ENCODE data around the gene TASP1. TPM values are rescaled to one million over a fixed set of nuclear protein-coding genes. Genes with fewer than 3 reads are reported as not detected.
"Not testable (repeated sequence)": the region's sequence is repeated elsewhere in the genome, so short reads cannot be mapped to it uniquely, and the experiment has no call there.

Gene TASP1
- total RNA-seq, 1 experiment from 2014 or later = 8.9 TPM

- Histone ChIP-seq H3K4me3 (ENCODE audit: low read depth in 2 of 2, low read length in 2 of 2) (no peak overlapping the region), H3K27ac (ENCODE audit: low read length) (no peak overlapping the region), H3K27me3 (ENCODE audit: control insufficient read depth, insufficient read depth, low read length) (no peaks in the 10 kb centered on the region), H3K9me3 (ENCODE audit: control insufficient read depth, insufficient read depth, low read depth, low read length) (no peaks in the 10 kb centered on the region), H3K4me1 (ENCODE audit: control insufficient read depth, insufficient read depth, low read length) (no peaks in the 10 kb centered on the region), H3K36me3 (ENCODE audit: control insufficient read depth, insufficient read depth, low read length) (no peaks in the 10 kb centered on the region)
- in situ Hi-C loops (cut with HindIII; ENCODE audit: low pct_unique_long_range_greater_than_20kb, low sequenced_read_pairs) (no loop called here), intact Hi-C loops (cut with micrococcal nuclease; ENCODE audit: unreplicated experiment) (no loop called here)
- ATAC-seq (no peak), DNase-seq (ENCODE audit: low read depth, low spot score) (no peak)
- ChIA-PET POLR2A (no interaction called here), CTCF (no interaction called here)
- BruUV-seq (replicated peaks) = no TSS peak
- TF ChIP-seq CTCF (IDR thresholded peaks at IDR 0.05) = no peak
- no peak for TF ChIP-seq REST (IDR thresholded peaks at IDR 0.05; ENCODE audit: insufficient read depth in 1 of 2, low read depth in 2 of 2, low read length in 1 of 2)
- TF ChIP-seq POLR2AphosphoS5 (IDR thresholded peaks at IDR 0.05; ENCODE audit: low read depth, low read length) = no peak
- no peak for TF ChIP-seq SIN3A (IDR thresholded peaks at IDR 0.05; ENCODE audit: borderline replicate concordance, insufficient read depth, low read depth, low read length)
- no peak for TF ChIP-seq TCF7L2 (IDR thresholded peaks at IDR 0.05; ENCODE audit: low read depth, low read length)
These were observed 275.3 kb downstream of the TASP1 start for GRCh38 chr20:13363473-13363872.

- BruUV-seq (replicated peaks); DNase-seq (ENCODE audit: low read depth, low spot score); CTCF ChIA-PET; H3K27ac ChIP-seq (ENCODE audit: low read length); H3K9me3 ChIP-seq (ENCODE audit: control insufficient read depth, insufficient read depth, low read depth, low read length); POLR2A ChIA-PET; H3K36me3 ChIP-seq (ENCODE audit: control insufficient read depth, insufficient read depth, low read length); intact Hi-C loops (cut with micrococcal nuclease; ENCODE audit: unreplicated experiment); H3K4me3 ChIP-seq (ENCODE audit: low read depth in 2 of 2, low read length in 2 of 2); H3K27me3 ChIP-seq (ENCODE audit: control insufficient read depth, insufficient read depth, low read length); ATAC-seq; H3K4me1 ChIP-seq (ENCODE audit: control insufficient read depth, insufficient read depth, low read length); in situ Hi-C loops (cut with HindIII; ENCODE audit: low pct_unique_long_range_greater_than_20kb, low sequenced_read_pairs): not testable (repeated sequence)
These were observed 276.6 kb downstream of the TASP1 start for GRCh38 chr20:13362165-13362564.

- H3K4me3 ChIP-seq (ENCODE audit: low read depth in 2 of 2, low read length in 2 of 2); H3K27ac ChIP-seq (ENCODE audit: low read length); H3K36me3 ChIP-seq (ENCODE audit: control insufficient read depth, insufficient read depth, low read length); POLR2A ChIA-PET; ATAC-seq; H3K9me3 ChIP-seq (ENCODE audit: control insufficient read depth, insufficient read depth, low read depth, low read length); H3K27me3 ChIP-seq (ENCODE audit: control insufficient read depth, insufficient read depth, low read length); CTCF ChIA-PET; intact Hi-C loops (cut with micrococcal nuclease; ENCODE audit: unreplicated experiment); in situ Hi-C loops (cut with HindIII; ENCODE audit: low pct_unique_long_range_greater_than_20kb, low sequenced_read_pairs); DNase-seq (ENCODE audit: low read depth, low spot score); BruUV-seq (replicated peaks); H3K4me1 ChIP-seq (ENCODE audit: control insufficient read depth, insufficient read depth, low read length): not testable (repeated sequence)
These were observed 279.8 kb downstream of the TASP1 start for GRCh38 chr20:13358936-13359335.

- H3K27ac ChIP-seq (ENCODE audit: low read length); H3K27me3 ChIP-seq (ENCODE audit: control insufficient read depth, insufficient read depth, low read length); POLR2A ChIA-PET; H3K36me3 ChIP-seq (ENCODE audit: control insufficient read depth, insufficient read depth, low read length); DNase-seq (ENCODE audit: low read depth, low spot score); H3K4me3 ChIP-seq (ENCODE audit: low read depth in 2 of 2, low read length in 2 of 2); H3K9me3 ChIP-seq (ENCODE audit: control insufficient read depth, insufficient read depth, low read depth, low read length); in situ Hi-C loops (cut with HindIII; ENCODE audit: low pct_unique_long_range_greater_than_20kb, low sequenced_read_pairs); BruUV-seq (replicated peaks); ATAC-seq; intact Hi-C loops (cut with micrococcal nuclease; ENCODE audit: unreplicated experiment); H3K4me1 ChIP-seq (ENCODE audit: control insufficient read depth, insufficient read depth, low read length); CTCF ChIA-PET: not testable (repeated sequence)
These were observed 280.9 kb downstream of the TASP1 start for GRCh38 chr20:13357782-13358181.

Data from Panc1 (cell line).